H54 (cell line): ENCODE measurements around the gene CNTN5.
"Not testable (repeated sequence)": the region's sequence is repeated elsewhere in the genome, so short reads cannot be mapped to it uniquely, and the experiment has no call there.

Experiments
- DNase-seq: peaks from one replicate; pipeline ENCODE4 v3.0.0; 2011; ENCODE audit warnings: low spot score, mixed read lengths; ENCODE audit not compliant: insufficient read length
- FAIRE-seq: peaks from 3 replicates; lab custom pipeline; 2011; peaks lifted over from hg19 to GRCh38; lab: Jason Lieb, UNC
- POLR2A ChIP-seq: IDR thresholded peaks from 2 replicates; pipeline ENCODE4 v1.6.1; 2011; ENCODE audit warnings: low read depth, mild to moderate bottlenecking, low read length

CNTN5 gene

DNA sequence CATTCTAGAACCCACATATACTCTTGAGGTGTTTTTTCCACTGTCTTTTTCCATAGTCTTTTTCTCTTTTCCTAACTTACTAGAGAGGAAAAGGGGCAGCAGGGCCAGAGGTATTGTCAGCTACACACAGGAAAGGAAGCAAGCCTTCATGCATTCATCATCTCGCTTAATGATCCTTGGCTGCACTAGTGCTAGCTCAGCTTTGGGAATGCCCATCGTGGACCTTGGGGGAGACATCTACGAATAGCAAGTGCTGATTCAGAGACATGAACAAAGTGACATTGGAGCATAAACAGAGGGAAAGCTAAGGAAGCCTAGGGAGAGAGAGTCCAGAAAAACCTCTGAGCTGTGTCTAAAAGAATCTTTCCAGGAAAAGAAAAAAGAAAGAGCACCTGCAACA lies 1200.1 kb downstream of the CNTN5 start:
- FAIRE-seq (no peak), DNase-seq (no peak)
- TF ChIP-seq POLR2A = no peak

DNA sequence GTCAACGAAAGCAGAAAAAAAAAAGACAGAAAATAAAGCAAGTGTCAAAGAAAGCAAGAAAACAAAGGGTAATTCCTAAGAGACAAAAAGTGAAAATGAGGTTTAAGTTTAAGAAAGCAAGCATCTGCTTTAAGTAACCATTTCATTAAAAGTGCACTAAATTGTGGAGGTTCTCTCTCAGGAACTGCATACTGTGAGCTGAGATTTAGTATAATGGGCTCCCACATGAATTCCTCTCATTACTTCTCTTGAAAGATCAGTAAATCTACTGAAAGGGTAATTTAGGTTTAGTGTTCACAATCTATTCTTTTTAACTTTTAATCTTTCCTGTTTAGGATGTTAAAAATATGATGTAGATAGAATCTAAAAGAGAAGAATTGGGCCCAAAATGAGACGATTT lies 1201.0 kb downstream of the CNTN5 start:
- no peak for FAIRE-seq
- no peak for DNase-seq
- no peak for TF ChIP-seq POLR2A

DNA sequence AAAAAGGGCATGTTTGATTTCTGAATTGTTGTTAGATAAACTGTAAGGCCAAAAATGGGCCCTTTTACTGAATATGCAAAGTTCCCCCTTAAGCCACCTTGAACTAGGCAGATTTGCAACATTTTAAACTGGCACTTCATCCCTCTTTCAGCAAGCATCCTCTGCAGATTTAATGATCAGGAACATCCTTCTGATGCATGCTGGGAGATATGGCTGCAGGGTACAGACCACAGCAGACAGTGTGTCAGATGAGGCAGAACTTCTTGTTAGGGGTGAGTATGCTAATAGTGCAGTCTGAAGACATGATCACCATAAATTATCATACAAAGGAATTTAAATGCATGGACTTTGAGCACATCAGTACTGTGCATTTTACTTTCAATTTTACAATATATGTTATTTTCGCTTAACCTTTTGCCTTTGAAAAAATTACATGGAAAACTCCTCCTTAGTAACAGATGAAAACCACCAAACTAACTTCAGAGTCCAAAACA lies 1203.8 kb downstream of the CNTN5 start:
- TF ChIP-seq POLR2A = no peak
- DNase-seq = no peak
- FAIRE-seq = no peak

DNA sequence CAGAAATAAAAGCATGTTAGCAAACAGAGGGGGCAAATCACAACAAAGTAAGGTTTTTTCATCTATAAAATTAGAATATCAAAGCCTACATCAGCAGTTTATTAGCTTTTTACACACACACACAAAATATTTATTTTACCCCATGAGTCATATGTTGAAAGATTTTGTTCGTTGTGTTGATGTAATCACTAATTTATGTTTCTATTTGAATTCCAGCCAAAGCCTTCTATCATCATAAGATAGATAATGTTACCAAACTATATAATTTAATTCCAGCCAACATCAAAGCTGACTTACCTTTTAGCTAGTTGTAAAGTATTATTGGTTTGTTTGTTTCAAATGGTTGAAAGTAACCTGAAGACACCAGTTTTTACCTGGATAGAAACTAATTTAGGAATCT lies 1208.3 kb downstream of the CNTN5 start:
- FAIRE-seq = no peak
- DNase-seq = no peak
- no peak for TF ChIP-seq POLR2A

DNA sequence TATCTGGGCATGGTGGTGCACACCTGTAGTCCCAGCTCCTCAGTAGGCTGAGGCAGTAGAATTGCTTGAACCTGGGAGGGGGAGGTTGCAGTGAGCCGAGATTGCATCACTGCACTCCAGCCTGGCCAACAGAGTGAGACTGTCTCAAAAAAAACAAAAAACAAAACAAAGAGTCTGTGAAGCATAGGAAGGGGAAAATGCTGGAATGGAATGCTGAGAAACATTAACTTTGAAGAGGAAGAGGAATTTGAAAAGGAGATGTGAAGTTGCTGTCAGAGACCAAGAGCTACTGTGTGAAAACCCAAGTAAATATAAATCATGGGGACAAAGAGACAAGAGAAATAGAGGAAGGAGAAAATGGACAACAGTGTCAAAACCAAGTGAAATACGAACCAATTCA lies 1211.3 kb downstream of the CNTN5 start:
- FAIRE-seq (no peak), DNase-seq (no peak)
- no peak for TF ChIP-seq POLR2A

DNA sequence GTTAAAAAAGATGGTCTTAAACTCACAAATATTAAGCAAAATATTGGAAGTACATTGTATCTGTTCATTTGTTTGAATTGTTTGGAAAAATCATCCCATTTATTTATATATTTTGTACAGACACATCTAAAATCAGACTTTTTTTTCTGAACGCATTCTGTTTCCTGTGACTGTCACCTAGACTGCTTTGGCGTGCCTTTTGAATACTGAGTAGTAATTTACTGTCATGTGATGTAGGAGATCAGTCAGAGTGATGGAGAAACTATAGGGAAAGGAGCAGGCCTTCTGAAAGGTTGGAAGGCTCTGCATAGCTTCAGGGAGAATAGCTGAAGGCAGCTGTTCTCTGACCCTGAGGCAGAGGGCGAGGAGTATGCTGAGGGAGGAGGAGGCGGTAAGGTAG lies 1214.3 kb downstream of the CNTN5 start:
- TF ChIP-seq POLR2A = no peak
- DNase-seq = no peak
- no peak for FAIRE-seq

DNA sequence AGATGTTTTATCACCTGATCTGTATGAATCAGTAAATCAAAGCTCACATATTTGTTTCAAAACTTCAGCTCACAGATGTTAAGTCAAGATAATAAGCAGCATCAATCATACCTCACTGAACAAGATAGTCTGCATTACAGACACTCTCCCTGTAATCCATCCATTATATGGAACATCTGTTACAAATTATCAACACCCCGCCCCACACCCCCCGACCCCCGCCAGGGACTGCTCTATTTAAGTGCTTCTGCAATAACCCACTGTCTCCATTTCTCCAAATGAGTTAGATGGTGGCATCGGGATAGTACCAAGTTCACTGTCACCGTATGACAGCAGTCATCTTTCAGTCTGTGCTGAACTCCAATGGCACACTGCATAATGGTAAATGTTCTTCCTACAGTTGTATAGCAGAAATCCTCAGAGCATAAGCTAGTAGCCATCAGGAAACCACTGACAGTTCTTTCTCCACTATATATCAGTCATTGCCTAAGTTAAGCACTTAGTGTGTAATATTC lies 1219.3 kb downstream of the CNTN5 start:
- TF ChIP-seq POLR2A = no peak
- FAIRE-seq (no peak), DNase-seq (no peak)

DNA sequence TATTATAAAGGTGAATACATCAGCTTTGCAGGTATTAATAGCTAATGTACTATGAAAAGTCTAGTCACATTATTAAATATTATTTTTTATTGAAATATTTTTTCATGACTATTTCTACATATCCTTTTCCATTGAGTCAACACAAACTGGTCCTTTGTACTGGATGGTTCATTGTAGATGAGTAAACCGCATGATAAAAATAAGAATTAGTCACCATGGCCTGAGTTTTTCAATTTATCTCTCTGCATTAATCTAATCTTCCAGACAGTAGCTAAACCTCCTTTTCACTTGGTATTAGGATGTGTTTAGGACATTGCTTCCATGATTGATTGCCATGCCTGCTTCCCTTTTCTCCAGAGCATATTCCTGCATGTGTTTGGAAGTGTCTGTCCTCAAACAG lies 1227.0 kb downstream of the CNTN5 start:
- FAIRE-seq (no peak), DNase-seq (no peak)
- TF ChIP-seq POLR2A = no peak

DNA sequence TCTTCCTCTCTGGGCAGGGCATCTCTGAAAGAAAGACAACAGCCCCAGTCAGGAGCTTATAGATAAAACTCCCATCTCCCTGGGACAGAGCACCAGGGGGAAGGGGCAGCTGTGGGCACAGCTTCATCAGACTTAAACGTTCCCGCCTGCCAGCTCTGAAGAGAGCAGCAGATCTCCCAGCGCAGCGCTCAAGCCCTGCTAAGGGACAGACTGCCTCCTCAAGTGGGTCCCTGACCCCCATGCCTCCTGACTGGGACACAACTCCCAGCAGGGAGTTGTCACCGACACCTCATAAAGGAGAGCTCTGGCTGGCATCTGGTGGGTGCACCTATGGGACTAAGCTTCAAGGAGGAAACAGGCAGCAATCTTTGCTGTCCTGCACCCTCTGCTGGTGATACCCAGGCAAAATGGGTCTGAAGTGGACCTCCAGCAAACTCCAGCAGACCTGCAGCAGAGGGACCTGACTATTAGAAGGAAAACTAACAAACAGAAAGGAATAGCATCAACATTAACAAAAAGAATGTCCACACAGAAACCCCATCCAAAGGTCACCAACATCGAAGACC lies 1236.6 kb downstream of the CNTN5 start:
- not testable (repeated sequence) for DNase-seq, FAIRE-seq

DNA sequence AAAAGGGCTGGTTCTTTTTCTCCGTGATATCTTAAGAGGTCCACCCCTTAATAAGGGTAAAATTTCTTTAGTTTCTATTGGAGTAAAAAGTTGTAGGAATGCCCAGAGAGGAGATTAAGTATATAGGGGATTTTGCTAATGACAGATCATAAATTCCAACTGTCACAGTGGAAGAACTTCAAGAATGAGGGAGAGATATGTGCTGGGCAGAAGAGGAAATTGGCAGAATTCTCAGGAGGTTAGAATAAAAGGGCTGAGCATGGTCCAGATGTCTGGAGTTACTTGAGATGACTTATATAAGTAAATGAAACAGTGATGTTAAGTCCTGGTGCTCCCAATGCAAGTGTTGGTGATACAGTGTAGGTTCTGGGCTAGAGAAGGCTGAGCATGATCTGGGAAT lies 1248.8 kb downstream of the CNTN5 start:
- FAIRE-seq (no peak), DNase-seq (no peak)
- TF ChIP-seq POLR2A = no peak

DNA sequence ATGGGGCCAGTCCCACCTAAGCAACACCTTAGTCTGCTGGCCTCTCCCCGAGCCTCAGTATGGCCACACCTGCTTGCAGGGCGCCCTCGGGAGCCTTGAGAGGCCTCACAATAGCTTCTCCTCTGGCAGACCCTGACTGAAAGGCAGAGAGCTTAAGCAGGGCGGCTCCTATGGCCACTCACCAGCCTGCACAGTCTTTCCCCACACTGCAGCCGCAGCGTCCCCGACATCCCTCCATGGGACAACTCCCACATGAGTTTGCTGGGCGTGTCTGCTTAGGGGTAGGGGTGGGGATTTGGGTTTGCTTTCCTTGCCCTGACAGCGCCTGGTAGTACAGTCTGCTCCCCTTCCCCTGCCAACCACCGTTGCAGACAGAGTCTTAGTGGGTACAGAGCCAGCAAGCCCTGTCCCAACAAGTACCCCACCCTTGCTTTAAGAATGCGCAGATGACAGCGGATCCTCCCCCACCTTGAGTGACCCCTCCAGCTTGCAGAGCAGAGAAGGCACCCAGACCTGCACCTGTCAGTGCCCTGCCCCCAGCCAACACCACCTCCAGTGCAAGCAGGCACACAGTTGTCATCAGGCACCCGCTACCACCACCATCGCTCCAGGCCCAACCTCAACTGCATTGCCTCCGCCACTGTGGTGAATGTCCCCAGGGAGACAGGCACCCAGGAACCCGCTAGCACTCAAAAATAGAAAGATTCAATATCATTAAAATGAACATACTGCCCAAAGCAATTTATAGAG lies 1252.5 kb downstream of the CNTN5 start:
- FAIRE-seq = no peak
- no peak for DNase-seq
- no peak for TF ChIP-seq POLR2A

DNA sequence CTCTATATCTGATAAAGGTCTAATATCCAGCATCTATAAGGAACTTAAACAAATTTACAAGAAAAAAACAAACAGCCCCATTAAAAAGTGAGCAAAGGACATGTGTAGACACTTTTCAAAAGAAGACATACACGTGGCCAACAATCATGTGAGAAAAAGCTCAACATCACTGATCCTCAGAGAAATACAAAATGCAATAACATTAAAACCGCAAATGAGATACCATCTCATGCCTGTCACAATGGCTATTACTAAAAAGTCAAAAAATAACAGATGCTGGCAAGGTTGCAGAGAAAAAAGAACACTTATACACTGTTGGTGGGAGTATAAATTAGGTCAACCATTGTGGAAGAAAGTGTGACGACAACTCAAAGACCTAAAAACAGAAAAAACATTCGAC lies 1253.7 kb downstream of the CNTN5 start:
- not testable (repeated sequence) for FAIRE-seq

DNA sequence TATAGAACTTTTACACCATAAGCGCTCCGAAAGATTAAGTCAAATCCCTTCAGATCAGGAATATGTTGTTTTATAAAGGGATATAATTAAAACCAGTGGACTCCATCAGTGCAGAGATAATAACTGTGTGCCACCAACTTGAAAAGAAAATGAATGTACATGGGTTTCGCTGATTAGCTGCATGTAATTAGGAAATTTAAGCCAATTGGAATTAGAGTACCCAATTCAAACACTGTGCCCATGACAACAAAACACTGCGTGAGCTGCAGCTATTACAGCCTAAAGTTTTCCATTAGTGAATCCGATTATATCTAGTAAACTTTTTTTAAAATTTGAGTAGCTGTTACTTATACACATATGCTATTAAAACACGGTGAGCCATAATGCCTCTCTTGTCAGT lies 1274.0 kb downstream of the CNTN5 start:
- no peak for TF ChIP-seq POLR2A
- no peak for DNase-seq
- FAIRE-seq = no peak

More for the DNA sequence above, 1253.7 kb downstream of the CNTN5 start:
- not testable (repeated sequence) for DNase-seq

DNA sequence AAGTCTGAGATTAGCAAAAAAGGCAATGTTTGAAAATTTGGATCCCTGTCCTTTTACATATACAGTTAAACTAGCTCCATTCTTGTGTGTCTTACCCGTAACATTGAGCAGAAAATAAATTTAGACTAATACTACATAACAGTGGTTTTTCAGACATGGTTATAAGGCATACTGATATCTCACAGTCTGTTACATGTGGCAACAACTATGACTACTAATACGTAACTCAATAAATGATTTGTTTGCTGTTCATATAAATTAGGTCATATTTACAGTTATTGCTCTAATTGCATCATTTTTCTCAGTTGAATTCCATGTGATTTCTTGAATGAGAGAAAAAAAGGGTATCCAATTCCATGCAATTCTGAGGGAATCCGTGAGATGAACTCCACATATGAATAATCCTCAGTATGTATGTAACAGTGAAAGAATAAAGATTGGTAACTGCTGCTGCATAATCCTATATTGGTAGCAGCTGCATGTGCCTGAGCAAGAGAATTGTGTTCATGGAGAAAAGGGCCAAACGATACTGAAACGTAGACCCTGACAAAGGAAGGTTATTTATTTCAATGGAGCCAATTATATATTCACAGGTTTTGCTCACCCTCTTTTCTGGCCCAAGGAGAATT lies 1275.4 kb downstream of the CNTN5 start:
- FAIRE-seq (no peak), DNase-seq (no peak)
- TF ChIP-seq POLR2A = no peak
